WERI-Rb-1 (cell line): ENCODE data around the gene GPX2.

Source experiments
- DNase-seq: peaks from one replicate; pipeline ENCODE4 v3.0.0-alpha.2; 2020
- H3K27ac ChIP-seq: fragments of 250-450 bp; sonication (Bioruptor Pico); 2 replicates; pipeline ENCODE4 v1.5.1; 2020; ENCODE audit warnings: mild to moderate bottlenecking, moderate library complexity
- H3K27me3 ChIP-seq: fragments of 250-450 bp; sonication (Bioruptor Pico); 2 replicates; pipeline ENCODE4 v1.5.1; 2021; ENCODE audit warnings: mild to moderate bottlenecking, low read depth, moderate library complexity; ENCODE audit not compliant: insufficient read depth, severe bottlenecking
- H3K36me3 ChIP-seq: fragments of 250-450 bp; sonication (Bioruptor Pico); 2 replicates; pipeline ENCODE4 v1.5.1; 2020; ENCODE audit warnings: mild to moderate bottlenecking, moderate library complexity
- H3K4me3 ChIP-seq: 2 replicates; pipeline ENCODE4 v1.5.1; 2011; ENCODE audit warnings: low read depth, mild to moderate bottlenecking, control low read depth, low read length
- H3K9me3 ChIP-seq: fragments of 250-450 bp; sonication (Bioruptor Pico); 2 replicates; pipeline ENCODE4 v1.5.1; 2021; ENCODE audit warnings: mild to moderate bottlenecking, moderate library complexity; ENCODE audit not compliant: severe bottlenecking
- TF ChIP-seq, protein P1 (sequence below): IDR thresholded peaks from 2 replicates; pipeline ENCODE4 v1.5.1; 2011; ENCODE audit warnings: low read depth, mild to moderate bottlenecking, control low read depth, inconsistent platforms, low read length

GPX2 gene

DNA sequence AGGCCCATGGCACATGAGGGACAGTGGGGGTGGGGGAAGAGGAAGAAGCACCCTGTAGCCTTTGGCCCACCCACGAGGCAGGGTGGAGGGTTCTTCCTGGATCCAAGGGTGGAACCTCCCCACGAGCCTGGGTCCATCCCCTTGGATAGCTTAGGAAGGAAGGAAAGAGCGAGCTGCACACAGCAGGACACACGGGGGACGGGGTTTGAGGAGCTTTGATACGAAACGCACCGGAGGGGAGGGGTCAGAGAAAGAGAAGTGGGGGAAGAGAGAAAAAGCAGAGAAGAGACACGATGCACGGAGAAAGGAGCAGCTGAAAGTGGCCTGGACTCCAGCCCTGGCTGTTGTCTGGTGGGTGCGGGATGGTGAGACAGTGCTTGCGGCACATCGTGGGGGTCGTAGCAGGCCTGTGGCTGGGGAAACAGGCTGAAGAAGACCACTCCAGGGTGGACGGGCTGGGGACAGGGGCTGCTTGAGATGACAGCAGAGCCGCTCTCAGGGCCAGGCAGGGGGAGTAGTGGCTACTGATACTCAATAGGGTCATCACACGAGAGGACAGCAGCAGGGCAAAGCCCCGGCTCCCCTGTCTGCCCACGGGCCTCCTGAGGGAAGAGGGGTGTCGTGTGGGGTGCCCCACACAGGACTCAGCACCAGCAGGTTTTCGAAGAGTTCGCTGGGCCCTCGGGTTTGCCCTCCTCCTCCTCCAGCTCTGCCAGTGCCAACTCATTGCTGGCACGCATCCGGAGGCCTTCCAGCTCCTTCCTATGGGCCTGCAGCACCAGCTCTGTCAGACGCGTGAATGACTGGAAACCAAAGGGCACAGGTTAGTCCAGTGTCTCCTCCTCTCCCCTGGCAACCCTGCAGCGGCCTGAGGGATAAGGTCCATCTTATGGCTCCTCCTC is 5.4 kb upstream of the GPX2 start:
- Histone ChIP-seq H3K27me3 (no peaks in the 10 kb centered on the region), H3K9me3 (no peaks in the 10 kb centered on the region), H3K27ac (no peak overlapping the region), H3K36me3 (no peaks in the 10 kb centered on the region), H3K4me3 (no peak overlapping the region)
- no peak for DNase-seq
- TF ChIP-seq, protein P1, sequence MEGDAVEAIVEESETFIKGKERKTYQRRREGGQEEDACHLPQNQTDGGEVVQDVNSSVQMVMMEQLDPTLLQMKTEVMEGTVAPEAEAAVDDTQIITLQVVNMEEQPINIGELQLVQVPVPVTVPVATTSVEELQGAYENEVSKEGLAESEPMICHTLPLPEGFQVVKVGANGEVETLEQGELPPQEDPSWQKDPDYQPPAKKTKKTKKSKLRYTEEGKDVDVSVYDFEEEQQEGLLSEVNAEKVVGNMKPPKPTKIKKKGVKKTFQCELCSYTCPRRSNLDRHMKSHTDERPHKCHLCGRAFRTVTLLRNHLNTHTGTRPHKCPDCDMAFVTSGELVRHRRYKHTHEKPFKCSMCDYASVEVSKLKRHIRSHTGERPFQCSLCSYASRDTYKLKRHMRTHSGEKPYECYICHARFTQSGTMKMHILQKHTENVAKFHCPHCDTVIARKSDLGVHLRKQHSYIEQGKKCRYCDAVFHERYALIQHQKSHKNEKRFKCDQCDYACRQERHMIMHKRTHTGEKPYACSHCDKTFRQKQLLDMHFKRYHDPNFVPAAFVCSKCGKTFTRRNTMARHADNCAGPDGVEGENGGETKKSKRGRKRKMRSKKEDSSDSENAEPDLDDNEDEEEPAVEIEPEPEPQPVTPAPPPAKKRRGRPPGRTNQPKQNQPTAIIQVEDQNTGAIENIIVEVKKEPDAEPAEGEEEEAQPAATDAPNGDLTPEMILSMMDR, result no peak

- H3K27ac ChIP-seq, result no peak overlapping the region
- no peaks in the 10 kb centered on the region for H3K9me3 ChIP-seq
- H3K27me3 ChIP-seq, result no peaks in the 10 kb centered on the region
- H3K4me3 ChIP-seq, result no peak overlapping the region
- TF ChIP-seq, protein P1, result no peak
- no peaks in the 10 kb centered on the region for H3K36me3 ChIP-seq
- no peak for DNase-seq
Observed at GRCh38 chr14:64946310-64947045, 3.9 kb upstream of the GPX2 start.

GRCh38 chr14:64945431-64946178 is 3.1 kb upstream of the GPX2 start:
- Histone ChIP-seq H3K27ac (no peak overlapping the region), H3K9me3 (no peaks in the 10 kb centered on the region), H3K27me3 (no peaks in the 10 kb centered on the region), H3K4me3 (no peak overlapping the region), H3K36me3 (no peaks in the 10 kb centered on the region)
- TF ChIP-seq, protein P1, result no peak
- DNase-seq, result no peak

DNA sequence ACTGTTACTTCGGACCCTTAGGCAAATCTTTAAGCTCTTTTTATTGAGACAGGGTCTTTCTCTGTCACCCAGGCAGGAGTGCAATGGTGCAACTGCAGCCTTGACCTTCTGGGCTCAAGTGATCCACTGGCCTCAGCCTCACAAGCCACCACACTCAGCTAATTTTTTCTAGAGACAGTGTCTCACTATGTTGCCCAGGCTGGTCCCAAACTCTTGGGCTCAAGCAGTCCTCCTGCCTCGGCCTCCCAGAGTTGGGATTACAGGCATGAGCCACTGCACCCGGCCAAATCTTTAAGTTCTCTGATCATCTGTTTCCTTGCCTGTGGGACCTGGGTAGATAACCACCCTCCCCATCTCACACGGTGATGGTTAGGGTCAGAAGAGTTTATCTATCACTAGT is 2.3 kb upstream of the GPX2 start:
- Histone ChIP-seq H3K9me3 (no peaks in the 10 kb centered on the region), H3K27me3 (no peaks in the 10 kb centered on the region), H3K36me3 (no peaks in the 10 kb centered on the region), H3K27ac (no peak overlapping the region), H3K4me3 (no peak overlapping the region)
- no peak for DNase-seq
- TF ChIP-seq, protein P1, result no peak

DNA sequence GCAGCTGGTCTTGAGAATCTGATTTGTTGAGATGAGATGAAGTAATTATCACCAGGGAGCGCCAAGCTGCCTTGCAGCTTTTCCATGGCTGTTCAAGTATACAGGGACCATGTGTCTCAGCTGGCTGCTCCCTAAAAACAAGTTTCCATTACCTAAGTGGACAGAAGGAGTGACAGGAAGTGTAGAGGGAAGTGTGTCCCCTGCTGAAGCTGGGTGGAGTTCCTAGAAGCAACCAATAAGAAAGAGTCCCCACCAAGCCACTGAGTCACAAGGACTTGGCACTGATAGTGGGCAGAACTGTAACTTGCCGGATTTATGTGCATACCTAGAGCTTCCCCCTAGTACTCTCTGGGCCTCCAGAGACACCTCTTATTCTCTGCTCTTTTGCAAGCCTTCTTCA is 1.5 kb upstream of the GPX2 start:
- Histone ChIP-seq H3K27ac (no peak overlapping the region), H3K36me3 (no peaks in the 10 kb centered on the region), H3K4me3 (no peak overlapping the region), H3K27me3 (no peaks in the 10 kb centered on the region), H3K9me3 (no peaks in the 10 kb centered on the region)
- TF ChIP-seq, protein P1, result no peak
- no peak for DNase-seq
